Measurements from ENCODE around the gene RALBP1.

Gene RALBP1

DNA sequence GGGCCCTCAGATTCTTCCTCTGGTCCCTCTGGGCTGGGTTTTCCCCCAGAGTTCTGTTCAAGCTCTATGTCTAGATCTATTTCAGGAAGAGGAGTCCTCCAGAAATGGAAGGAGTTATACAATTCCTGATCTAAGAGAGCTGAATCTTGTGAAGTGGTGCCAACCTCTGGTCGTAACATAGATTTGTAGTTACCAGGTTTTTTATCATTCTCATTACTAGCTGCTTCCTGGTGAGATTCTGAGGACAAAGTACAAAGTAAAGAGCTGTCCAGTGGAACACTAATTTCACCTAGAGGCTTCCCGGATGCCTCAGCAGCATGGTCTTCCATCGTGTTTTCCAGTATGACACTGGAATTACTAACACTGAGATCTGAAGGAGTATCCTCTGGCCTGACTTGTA, 94.9 kb downstream of the RALBP1 start:
- H3K9me3 ChIP-seq (ENCODE audit: control insufficient read depth, low read length), result no peaks in the 10 kb centered on the region
- no peak overlapping the region for H3K27ac ChIP-seq
- H3K79me2 ChIP-seq, result no peaks in the 10 kb centered on the region
- H3K9ac ChIP-seq, result no peak overlapping the region
- H3K4me3 ChIP-seq (ENCODE audit: low read depth, low read length), result no peak overlapping the region
- H3K27me3 ChIP-seq (ENCODE audit: control insufficient read depth, insufficient read depth, low read length), result no peaks in the 10 kb centered on the region
- no peak overlapping the region for H2AFZ ChIP-seq
- TF ChIP-seq, protein P1, sequence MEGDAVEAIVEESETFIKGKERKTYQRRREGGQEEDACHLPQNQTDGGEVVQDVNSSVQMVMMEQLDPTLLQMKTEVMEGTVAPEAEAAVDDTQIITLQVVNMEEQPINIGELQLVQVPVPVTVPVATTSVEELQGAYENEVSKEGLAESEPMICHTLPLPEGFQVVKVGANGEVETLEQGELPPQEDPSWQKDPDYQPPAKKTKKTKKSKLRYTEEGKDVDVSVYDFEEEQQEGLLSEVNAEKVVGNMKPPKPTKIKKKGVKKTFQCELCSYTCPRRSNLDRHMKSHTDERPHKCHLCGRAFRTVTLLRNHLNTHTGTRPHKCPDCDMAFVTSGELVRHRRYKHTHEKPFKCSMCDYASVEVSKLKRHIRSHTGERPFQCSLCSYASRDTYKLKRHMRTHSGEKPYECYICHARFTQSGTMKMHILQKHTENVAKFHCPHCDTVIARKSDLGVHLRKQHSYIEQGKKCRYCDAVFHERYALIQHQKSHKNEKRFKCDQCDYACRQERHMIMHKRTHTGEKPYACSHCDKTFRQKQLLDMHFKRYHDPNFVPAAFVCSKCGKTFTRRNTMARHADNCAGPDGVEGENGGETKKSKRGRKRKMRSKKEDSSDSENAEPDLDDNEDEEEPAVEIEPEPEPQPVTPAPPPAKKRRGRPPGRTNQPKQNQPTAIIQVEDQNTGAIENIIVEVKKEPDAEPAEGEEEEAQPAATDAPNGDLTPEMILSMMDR (IDR thresholded peaks at IDR 0.05), result no peak
- H3K4me2 ChIP-seq (ENCODE audit: low read length), result no peak overlapping the region
- H3K36me3 ChIP-seq (ENCODE audit: control insufficient read depth, insufficient read depth, low read length), result no peaks in the 10 kb centered on the region
- no peaks in the 10 kb centered on the region for H3K4me1 ChIP-seq

DNA sequence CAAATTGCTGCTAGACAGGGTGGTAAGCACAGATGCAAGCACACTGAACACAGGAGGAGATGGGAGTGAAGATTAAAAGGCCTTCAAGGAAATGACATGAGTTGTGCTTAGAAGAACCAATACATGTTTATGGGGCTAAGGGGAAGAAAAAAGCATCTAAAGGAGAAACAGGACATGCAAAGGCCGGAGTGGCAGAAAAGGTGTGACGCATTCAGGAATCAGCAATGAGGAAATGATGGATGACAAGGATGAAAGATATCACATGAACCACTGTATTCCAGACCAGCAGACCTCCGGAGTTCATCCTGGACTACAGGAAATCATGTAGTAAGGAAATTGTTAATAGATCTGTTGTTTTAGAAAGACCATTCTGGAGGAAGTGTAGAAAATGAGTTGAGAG, 96.2 kb downstream of the RALBP1 start:
- TF ChIP-seq, protein P1 (IDR thresholded peaks at IDR 0.05), result no peak
- Histone ChIP-seq H3K4me3 (ENCODE audit: low read depth, low read length) (no peak overlapping the region), H2AFZ (no peak overlapping the region), H3K27ac (no peak overlapping the region), H3K79me2 (no peaks in the 10 kb centered on the region), H3K4me1 (no peaks in the 10 kb centered on the region), H3K4me2 (ENCODE audit: low read length) (no peak overlapping the region), H3K36me3 (ENCODE audit: control insufficient read depth, insufficient read depth, low read length) (no peaks in the 10 kb centered on the region), H3K9me3 (ENCODE audit: control insufficient read depth, low read length) (no peaks in the 10 kb centered on the region), H3K9ac (no peak overlapping the region), H3K27me3 (ENCODE audit: control insufficient read depth, insufficient read depth, low read length) (no peaks in the 10 kb centered on the region)

DNA sequence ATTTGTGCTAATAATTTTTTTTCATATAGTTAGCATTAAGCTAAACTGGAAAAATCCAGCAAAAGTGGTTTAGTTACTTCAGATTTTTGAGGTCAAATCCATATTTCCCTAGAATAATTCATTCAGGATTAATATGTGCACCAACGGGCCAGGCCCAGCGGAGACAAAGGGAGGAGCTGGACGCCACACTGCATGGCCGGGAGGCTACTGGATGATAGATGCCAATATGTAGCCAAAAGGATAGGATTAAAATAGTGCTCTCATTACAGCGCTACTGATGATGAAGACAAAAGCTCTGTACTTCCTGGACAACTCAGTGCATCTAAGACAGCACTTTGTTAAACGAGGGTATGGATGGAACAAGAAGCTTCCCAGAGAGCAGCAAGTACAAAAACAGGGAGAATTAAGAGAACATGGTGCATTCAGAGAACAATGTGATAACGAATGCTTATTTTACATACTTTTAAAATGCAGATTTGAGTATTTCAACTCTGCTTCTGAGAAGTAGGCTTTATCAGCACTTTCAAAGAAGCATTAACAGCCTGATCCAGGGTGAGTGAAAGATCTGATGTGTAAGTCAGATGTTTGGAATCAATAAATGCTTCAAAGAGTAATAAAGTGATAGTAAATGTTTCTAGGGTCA, 99.3 kb downstream of the RALBP1 start:
- Histone ChIP-seq H3K79me2 (no peaks in the 10 kb centered on the region), H3K4me1 (no peaks in the 10 kb centered on the region), H3K36me3 (ENCODE audit: control insufficient read depth, insufficient read depth, low read length) (no peaks in the 10 kb centered on the region), H3K4me3 (ENCODE audit: low read depth, low read length) (no peak overlapping the region), H3K9ac (no peak overlapping the region), H2AFZ (no peak overlapping the region), H3K27ac (no peak overlapping the region), H3K27me3 (ENCODE audit: control insufficient read depth, insufficient read depth, low read length) (no peaks in the 10 kb centered on the region), H3K4me2 (ENCODE audit: low read length) (no peak overlapping the region), H3K9me3 (ENCODE audit: control insufficient read depth, low read length) (no peaks in the 10 kb centered on the region)
- TF ChIP-seq, protein P1 (IDR thresholded peaks at IDR 0.05), result no peak

DNA sequence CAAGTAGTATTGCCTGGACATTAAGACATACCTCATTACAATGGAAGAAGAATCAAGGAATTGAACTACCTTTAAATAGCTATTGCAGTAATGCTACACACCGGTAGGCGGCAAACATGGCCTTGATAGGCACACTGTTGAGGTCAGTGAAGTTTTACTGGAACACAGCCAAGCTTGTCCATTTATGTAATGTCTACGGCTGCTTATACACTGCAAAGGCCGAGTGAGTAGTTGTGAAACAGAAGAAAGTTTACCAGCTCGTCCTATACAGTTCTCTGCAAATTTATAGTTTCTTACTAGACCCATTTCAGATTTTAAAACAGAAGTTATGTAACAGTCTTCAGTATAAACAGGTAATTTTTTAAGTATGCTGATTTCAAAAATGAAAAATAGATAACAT, 100.2 kb downstream of the RALBP1 start:
- Histone ChIP-seq H3K4me2 (ENCODE audit: low read length) (no peak overlapping the region), H3K9me3 (ENCODE audit: control insufficient read depth, low read length) (no peaks in the 10 kb centered on the region), H3K9ac (no peak overlapping the region), H2AFZ (no peak overlapping the region), H3K4me3 (ENCODE audit: low read depth, low read length) (no peak overlapping the region), H3K36me3 (ENCODE audit: control insufficient read depth, insufficient read depth, low read length) (no peaks in the 10 kb centered on the region), H3K4me1 (no peaks in the 10 kb centered on the region), H3K79me2 (no peaks in the 10 kb centered on the region), H3K27ac (no peak overlapping the region), H3K27me3 (ENCODE audit: control insufficient read depth, insufficient read depth, low read length) (no peaks in the 10 kb centered on the region)
- TF ChIP-seq, protein P1 (IDR thresholded peaks at IDR 0.05), result peak; percentile 91

DNA sequence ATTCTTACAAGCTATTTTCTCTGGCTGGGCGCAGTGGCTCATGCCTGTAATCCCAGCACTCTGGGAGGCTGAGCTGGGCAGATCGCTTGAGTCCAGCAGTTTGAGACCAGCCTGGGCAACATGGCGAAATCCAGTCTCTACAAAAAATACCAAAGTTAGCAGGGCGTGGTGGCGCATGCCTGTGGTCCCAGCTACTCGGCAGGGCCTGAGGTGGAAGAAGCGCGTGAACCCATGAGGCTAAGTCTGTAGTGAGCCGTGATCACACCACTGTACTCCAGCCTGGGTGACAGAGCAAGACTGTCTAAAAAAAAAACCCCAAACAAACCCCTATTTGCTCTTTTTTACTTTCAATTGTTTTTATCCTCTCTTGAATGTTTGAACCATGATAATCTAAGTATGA, 102.0 kb downstream of the RALBP1 start:
- TF ChIP-seq, protein P1 (IDR thresholded peaks at IDR 0.05), result no peak
- H3K36me3 ChIP-seq (ENCODE audit: control insufficient read depth, insufficient read depth, low read length), result no peaks in the 10 kb centered on the region
- peaks cover 3% of the 10 kb centered on the region for H3K9me3 ChIP-seq (ENCODE audit: control insufficient read depth, low read length)
- H3K9ac ChIP-seq, result no peak overlapping the region
- H3K4me2 ChIP-seq (ENCODE audit: low read length), result no peak overlapping the region
- H3K27ac ChIP-seq, result no peak overlapping the region
- no peaks in the 10 kb centered on the region for H3K79me2 ChIP-seq
- no peak overlapping the region for H3K4me3 ChIP-seq (ENCODE audit: low read depth, low read length)
- H3K27me3 ChIP-seq (ENCODE audit: control insufficient read depth, insufficient read depth, low read length), result no peaks in the 10 kb centered on the region
- no peaks in the 10 kb centered on the region for H3K4me1 ChIP-seq
- no peak overlapping the region for H2AFZ ChIP-seq

All from parathyroid adenoma (tissue), 2 donors.